ENCODE data around the gene ACSS2. TPM values are rescaled to one million over a fixed set of nuclear protein-coding genes. Genes with fewer than 3 reads are reported as not detected.
"Not testable (repeated sequence)": the region's sequence is repeated elsewhere in the genome, so short reads cannot be mapped to it uniquely, and the experiment has no call there.

The ACSS2 gene
- polyA plus RNA-seq, 12 donors: 39.2 to 74.0 (median 58.6) TPM; not detected in 1

GRCh38 chr20:34871966-34872621 is 4.3 kb upstream of the ACSS2 start:
- no peak for DNase-seq

DNA sequence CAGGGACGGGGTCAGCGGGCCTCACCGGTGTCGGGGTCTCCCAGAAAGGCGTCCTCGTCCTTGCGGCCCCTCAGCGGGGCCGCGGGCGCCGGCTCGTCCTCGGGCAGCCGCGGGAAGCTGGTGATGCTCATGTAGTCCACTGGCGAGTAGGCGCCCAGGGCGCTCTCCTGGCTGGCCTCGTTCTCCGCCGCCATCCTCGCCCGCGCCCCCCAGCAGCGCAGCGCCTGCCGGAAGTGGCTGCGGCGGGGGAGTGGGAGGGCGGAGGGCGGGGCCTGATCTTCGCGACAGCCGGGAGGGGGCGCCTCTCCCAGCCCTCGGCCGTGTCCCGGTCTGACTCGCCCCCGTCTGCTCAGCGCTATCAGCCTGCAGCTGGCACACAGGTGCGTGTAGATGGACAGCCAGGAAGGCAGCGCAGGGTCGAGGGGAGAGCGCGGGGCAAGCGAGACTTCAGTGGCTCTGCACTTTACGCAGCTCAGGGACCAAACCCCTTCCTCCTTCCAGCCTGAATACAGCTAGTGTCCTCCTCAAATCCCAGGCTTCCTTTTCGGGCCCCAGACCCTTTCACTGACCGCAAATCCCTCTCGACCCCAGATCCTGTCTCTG is 3.7 kb upstream of the ACSS2 start, which contains the start of gene GGT7:
GGT7 (minus strand) TSS at position 235 of the 603 bp plus-strand sequence; CDS start at position 194, 41 bp downstream.
- DNase-seq: peak; percentile 68

DNA sequence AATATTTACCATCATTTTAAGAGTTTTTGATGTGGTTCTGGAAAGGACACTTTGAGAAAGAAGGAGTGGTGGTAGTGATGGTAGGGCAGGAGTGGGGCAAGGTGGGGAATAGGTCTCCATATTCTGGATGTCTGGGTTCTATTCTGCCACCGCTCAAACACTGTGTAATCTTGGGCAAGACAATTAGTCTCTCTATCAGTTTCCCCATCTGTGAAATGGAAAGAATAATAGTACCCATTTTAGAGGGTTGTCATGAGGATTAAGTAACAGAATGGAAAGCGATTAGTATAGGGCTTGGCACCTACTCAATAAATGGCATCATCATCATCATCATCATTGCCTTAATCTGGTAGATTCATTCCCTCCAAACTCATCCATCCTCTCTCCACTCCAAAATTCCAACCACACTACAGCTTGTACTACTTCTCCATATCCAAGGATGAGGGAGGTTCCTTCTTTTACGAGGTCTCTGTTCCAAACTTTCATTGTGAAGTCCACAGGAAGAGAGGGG is 2.8 kb upstream of the ACSS2 start:
- no peak for DNase-seq

- DNase-seq: peak; percentile 73
Measured at GRCh38 chr20:34874094-34874654, 2.2 kb upstream of the ACSS2 start.

GRCh38 chr20:34875642-34876405 is 588 bp upstream of the ACSS2 start:
- DNase-seq: no peak

DNA sequence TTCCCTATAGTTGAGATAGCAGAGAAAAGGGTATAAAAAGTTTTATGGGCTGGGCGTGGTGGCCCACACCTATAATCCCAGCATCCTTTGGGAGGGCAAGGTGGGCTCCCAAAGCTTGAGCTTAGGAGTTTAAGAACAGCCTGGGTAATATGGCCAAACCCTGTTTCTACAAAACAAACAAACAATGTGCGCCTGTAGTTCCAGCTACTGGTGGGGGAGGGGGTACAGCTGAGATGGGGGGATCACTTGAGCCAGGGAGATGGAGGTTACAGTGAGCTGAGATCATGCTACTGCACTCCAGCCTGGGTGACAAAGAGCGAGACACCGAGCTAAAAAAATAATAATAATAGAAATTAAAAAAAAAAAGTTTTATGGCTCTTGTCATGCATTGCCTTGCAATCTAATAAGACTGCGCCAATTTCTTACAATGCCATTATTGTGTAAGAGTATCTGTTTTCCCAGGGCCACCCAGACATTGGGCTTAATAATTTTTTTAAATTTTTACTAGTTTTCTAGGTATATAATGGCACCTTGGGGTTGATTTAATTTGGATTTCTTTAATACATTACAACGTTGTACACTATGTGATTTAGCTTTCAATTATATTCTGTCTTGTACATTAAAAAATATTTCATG is 3.9 kb downstream of the ACSS2 start:
- DNase-seq: no peak

DNA sequence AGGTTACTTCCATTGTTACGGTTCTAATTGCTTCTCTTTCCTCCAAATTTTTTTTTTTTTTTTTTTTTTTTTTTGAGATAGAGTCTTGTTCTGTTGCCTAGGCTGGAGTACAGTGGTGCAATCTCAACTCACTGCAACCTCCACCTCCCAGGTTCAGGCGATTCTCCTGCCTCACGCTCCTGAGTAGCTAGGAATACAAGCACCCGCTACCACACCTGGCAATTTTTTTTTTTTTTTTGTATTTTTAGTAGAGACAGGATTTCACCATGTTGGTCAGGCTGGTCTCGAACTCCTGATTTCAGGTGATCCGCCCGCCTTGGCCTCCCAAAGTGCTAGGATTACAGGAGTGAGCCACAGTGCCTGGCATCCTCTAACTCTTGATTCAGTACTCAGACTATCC is 4.6 kb downstream of the ACSS2 start:
- DNase-seq: not testable (repeated sequence)

GRCh38 chr20:34881689-34882088 is 5.3 kb downstream of the ACSS2 start:
- DNase-seq: no peak

DNA sequence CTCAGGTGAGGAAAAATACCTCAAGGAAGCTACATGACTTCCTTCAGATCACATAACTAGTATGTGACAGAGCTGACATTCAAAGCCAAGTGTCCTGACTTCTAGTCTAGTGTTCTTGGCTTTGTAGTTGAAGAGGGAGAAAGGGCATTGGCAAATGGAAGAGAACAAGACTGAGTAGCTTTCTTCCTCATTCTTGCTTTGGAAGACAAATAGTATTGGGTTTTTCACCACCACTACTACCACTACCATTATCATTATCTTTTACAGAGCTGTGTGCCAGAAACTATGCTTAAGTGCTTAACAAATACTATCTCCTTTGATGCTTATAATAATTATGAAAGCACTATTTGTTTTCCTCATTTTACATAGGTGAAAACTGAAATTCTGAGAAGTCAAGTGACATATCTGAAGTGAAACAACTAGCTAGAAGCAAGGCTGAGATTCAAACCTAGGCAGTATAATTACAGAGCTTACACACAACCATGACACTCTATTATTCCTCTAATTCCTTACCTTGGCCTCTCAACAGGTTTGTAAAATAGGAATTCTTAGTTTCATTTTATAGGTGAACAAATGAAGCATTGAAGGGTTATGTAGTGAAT is 6.8 kb downstream of the ACSS2 start:
- DNase-seq: no peak

GRCh38 chr20:34883809-34884208 is 7.4 kb downstream of the ACSS2 start:
- DNase-seq: no peak

- no peak for DNase-seq
Measured at GRCh38 chr20:34884260-34884659, 7.8 kb downstream of the ACSS2 start.

- no peak for DNase-seq
Measured at GRCh38 chr20:34886122-34886521, 9.7 kb downstream of the ACSS2 start.

DNA sequence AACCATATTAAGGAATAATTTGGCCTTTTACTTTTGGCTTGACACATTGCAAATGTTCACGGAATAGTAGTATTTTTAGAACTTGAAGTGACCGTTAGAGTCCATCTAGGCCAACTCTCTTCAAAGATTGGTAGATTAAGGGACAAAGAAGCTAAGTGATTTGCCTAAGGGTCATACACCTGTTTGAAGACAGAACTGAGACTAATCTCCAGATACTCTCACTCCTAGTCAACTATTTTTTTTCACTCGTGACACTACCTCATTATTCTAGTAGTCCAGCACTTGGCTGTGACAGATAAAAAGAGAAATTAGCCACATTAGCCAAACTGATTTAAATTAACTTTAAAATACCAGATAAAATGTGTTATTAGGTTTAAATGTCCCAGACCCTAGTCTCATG is 10.6 kb downstream of the ACSS2 start:
- DNase-seq: no peak

GRCh38 chr20:34888468-34888867 is 12.1 kb downstream of the ACSS2 start:
- no peak for DNase-seq

DNA sequence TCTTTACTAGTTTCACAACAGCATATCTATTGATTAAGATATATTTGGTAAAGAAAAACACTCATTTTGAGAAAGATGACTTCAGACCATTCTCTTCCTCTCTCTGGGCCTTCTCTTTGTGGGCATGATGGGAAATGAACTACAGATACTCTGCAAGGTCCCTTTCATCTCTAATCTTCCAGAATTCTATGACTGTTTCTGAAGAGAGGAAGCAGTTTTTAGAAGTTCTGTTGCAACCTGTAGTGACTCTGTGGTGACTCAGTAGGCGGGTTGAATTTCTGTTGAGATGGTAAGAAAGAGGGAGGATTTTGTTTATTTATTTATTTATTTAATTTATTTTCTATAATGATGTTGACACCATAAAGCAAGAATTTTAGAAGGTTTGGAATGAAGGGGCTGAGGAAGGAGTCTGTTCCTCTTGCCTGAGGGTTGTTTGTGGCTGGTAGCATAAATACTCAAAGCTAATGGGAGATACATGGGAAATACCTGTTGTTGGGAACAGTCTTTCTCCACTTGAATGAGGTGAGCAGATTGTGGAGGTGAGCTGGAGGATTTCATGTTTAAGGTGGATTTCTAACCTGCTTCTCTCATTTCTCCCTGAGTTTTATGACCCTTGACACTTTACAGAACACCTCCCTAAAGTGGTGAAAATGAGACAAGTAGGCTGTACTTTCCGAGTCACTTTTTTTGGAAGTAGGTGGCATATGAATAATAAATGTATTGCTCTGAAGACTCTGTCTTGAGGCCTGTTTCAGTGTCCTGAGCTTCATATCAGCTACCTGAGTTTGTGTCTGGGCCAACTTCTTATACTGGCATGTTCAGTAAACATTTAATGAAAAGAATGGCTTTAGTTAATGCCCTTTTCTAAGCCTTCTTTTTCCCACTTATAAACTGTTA is 15.0 kb downstream of the ACSS2 start:
- DNase-seq: no peak

DNA sequence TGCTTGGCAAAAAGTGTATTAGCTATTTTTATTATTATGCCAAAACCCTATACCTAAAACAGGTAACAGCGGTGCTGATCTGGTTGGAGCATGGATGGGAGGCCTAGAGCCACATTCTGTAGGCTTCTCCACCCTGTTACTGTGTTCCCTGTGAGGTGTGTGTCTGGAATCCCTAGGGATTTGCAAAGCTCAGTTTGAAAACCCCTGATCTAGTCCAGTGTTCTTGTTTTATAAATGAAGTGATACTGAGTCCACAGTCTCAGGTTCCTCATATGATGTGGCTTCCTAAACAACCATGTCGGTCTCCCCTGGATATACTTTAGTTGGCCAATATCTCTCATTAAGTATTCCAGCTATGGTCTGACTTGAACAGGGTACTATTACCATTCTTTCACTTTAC is 16.3 kb downstream of the ACSS2 start:
- DNase-seq: no peak

- DNase-seq: no peak
Measured at GRCh38 chr20:34894723-34895122, 18.3 kb downstream of the ACSS2 start.

DNA sequence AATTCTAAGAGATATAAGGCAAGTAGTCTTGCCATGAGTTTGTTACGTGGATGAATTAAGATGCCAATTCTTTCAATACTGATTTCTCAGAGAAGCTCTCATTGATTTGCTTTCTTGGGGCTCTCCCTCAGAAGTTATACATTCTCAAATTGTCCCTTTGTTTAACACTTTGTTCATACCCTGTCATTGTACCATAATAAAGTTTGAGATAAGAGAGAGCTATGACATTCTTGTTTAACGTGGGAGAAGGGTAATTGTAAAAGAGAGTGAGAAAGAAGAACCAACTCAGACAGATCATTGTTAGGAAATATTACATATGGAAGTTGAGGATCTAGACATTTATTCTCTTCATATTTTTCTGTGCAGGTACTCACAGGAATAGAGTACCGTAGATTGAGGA is 19.1 kb downstream of the ACSS2 start:
- no peak for DNase-seq

GRCh38 chr20:34896086-34896621 is 19.7 kb downstream of the ACSS2 start:
- no peak for DNase-seq

GRCh38 chr20:34898129-34898528 is 21.7 kb downstream of the ACSS2 start:
- not testable (repeated sequence) for DNase-seq
